Hematopoietic multipotent progenitor cell treated with erythropoietin and hydrocortisone succinate and interleukin-3 and kit ligand, for 6 days (in vitro differentiated cells): Measurements from ENCODE around the gene IGSF23.

Experiments used
- DNase-seq: peaks from one replicate; pipeline ENCODE4 v3.0.0-alpha.2; 2015

The IGSF23 gene

DNA sequence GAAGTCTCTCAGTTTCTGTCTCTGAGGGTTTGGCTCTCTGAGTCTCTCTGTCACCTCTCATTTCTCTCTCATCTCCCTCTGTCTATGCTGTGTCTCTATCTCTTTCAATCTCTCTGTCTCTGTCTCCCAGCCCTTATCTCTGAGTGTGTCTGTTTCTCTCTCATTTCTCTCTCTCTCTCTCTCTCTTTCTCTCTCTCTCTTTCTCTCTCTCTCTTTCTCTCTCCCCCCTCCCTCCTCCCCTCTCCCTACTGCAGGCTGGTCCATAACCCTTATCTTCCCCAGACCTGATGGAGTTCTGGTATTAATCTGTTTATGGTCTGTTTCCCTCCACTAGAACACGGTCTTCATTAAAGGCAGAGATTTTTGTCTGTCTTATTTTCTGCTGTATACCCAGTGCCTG is 29.0 kb downstream of the IGSF23 start:
- DNase-seq: peak; percentile 56

DNA sequence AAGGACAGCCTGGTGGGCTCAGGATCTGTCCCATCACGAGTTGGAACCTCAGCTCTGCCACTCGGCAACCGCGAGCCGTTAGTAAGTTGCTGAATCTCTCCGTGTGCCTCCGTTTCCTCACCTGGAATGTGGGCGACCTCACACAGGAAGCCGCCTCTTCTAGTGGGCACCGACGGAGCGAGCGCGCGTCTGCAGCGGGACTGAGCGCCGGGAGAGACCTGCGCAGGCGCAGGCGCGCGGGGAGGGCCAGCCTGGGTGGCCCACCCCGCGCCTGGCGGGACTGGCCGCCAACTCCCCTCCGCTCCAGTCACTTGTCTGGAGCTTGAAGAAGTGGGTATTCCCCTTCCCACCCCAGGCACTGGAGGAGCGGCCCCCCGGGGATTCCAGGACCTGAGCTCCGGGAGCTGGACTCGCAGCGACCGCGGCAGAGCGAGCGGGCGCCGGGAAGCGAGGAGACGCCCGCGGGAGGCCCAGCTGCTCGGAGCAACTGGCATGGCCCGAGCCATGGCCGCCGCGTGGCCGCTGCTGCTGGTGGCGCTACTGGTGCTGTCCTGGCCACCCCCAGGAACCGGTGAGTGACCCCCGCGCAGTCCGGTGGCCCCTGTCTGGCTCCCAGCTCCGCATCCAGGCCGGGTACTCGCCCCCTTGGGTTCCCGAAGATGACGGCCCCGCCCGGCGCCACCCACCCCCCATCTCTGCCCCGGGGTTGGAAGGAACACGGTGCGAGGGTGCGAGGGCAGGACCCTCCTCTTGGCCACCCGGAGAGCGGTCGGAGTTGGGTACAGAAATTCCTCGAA is 30.4 kb downstream of the IGSF23 start, which contains the start of gene PVR:
Gene PVR, plus strand, starts transcription at position 306 of the 797 bp plus-strand sequence. Its CDS starts 187 bp downstream, at position 493.
- DNase-seq: peak; percentile 80

DNA sequence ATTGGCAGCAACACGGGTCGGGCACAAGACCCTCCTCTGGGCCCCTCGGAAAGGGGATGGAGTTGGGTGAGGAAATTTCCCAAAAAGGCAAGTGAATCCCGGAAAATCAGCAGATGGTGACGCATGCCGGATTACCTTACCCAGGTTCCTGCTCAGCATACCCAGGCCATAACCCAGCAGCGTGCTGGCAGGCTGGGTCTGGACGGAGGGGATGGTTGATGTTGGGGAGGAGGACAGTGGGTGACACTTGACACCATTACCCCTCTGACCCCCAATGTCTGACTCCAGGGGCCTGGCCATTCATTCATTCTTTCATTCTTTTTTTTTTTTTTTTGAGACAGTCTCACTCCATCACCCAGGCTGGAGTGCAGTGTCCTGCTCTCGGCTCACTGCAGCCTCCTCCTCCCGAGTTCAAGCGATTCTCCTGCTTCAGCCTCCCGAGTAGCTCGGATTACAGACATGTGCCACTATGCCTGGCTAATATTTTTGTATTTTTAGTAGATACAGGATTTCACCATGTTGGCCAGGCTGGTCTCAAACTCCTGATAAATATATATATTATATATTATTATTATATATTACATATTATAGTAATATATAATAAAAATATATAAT is 31.1 kb downstream of the IGSF23 start:
- DNase-seq: peak; percentile 26

DNA sequence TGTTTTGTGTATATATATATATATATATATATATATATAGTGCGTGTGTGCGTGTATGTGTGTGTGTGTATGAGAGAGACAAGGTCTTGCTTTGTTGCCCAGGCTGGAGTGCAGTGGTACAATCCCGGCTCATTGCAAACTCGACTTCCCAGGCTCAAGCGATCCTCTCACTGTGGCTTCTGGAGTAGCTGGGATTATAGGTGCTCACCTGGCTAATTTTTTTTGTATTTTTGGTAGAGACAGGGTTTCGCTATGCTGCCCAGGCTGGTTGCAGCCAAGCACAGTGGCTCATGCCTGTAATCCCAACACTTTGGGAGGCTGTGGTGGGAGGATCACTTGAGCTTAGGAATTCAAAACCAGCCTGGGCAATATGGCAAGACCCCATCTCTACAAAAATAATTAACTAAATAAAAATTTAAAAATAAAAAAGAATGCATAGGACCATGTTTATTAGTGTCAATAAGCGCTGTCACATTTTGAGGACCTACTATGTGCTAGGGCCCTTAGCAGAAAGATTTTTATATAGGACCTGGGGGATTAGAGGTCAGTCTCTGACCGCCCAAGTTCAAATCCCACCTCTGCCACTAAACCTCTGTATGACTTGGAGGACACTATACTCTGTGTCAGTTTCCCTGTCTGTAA is 32.2 kb downstream of the IGSF23 start:
- DNase-seq: peak; percentile 24

DNA sequence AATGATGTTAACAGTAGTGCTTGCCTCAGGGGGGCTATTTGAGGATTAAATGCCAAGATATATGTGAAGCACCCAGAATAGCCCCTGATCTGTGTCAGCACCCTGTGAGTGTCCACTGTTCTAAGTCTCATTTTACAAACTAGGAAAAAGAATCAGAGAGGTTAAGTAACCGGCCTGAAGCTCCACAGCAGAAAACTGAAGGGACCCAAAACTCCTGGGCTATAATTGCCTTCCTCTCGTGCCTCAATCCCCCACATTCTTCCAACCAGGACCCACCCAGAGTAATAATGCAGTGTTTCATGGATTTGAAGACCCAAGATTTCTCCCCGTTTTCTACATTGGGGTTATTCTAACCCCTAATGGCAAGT is 32.7 kb downstream of the IGSF23 start:
- DNase-seq: no peak

DNA sequence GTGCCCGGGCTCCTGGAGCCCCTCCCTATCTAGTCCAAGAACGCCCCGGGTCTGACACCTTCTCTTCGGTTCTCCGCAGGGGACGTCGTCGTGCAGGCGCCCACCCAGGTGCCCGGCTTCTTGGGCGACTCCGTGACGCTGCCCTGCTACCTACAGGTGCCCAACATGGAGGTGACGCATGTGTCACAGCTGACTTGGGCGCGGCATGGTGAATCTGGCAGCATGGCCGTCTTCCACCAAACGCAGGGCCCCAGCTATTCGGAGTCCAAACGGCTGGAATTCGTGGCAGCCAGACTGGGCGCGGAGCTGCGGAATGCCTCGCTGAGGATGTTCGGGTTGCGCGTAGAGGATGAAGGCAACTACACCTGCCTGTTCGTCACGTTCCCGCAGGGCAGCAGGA is 33.8 kb downstream of the IGSF23 start:
- DNase-seq: no peak

DNA sequence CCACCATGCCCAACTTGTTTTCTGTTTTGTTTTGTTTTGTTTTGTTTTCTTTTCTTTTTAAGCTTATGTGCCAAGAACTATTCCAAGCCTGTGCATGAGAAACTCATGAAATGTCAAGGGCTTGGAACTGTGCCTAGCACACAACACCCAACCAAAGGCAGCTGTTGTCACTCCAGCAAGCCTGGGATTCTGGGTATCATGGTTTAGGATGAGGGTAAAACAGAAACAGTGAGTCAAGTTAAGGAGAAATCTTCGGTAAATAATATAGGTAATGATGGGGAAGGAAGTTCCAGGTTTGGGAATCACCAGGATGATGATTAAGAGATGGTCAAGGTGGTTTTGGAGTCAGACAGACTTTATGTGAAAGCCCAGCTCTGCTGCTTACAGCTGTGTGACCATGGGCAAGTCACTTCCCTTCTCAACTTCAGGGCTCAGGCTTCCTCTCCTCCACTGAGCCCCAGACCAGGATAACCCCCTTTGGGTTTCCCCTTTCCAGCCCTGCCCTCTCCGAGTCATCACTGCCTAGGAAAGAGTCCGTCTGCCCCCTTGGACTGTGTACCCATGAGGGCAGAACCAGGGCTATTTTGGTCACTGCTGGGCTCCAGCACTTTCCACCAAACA is 35.4 kb downstream of the IGSF23 start:
- no peak for DNase-seq

DNA sequence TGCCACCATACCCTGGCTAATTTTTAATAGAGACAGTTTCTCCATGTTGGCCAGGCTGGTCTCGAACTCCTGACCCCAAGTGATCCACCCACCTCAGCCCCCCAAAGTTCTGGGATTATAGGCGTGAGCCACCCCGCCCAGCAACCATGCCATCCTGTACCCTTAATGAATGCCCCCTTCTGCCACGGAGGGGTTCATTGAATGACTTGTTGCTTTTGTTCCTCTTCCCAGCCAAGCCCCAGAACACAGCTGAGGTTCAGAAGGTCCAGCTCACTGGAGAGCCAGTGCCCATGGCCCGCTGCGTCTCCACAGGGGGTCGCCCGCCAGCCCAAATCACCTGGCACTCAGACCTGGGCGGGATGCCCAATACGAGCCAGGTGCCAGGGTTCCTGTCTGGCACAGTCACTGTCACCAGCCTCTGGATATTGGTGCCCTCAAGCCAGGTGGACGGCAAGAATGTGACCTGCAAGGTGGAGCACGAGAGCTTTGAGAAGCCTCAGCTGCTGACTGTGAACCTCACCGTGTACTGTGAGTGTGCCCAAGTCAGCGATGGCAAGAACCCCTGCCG is 36.3 kb downstream of the IGSF23 start:
- no peak for DNase-seq

DNA sequence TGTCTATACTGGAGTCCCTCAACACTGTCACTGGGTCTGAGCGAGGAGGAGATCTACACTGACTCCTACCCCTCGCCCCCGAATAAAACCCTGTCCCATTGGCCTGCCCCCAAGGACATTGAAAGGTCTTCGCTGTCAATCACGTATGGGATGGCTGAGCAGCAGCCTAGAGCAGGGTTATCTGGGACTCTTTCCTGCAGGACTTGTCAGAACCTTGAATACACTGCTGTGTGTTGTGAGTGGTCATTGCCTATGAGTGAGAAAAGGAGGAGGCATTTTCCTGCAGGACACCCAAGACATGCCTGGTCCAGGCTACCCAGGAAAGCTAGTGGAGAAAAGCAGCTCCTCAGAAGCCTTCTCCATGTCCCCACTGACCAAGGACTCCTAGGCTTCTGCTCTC is 40.0 kb downstream of the IGSF23 start:
- DNase-seq: no peak

DNA sequence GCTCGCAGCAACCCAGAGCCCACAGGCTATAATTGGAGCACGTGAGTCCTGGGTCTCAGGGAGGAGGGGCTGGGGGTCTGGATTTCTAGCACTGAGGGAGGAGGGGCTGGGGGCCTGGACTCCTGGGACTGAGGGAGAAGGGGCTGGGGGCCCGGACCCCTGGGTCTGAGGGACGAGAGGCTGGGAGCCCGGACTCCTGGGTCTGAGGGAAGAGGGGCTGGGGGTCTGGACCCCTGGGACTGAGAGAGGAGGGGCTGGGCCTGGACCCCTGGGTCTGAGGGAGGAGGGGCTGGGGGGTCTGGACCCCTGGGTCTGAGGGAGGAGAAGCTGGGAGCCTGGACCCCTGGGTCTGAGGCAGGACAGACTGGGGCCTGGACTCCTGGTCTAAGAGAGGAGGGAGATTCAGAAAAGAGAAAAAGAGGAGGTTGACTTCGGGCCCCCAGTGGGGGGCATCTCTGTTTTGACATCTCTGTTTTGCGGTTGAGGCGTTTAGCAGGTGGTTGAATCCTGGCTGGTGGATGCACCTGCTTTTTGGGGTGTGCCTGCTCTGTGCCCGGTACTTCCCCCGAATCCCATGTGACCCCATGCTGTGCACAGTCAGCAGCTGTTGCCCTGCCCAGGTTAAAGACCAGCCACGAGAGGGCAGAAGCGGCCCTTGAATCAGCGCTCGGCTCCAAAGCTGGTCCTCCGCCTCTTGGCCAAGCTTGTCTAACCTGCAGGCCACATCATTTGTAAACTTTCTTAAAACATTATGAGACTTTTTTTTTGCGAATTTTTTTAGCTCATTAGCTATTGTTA is 40.8 kb downstream of the IGSF23 start:
- DNase-seq: peak; percentile 87

DNA sequence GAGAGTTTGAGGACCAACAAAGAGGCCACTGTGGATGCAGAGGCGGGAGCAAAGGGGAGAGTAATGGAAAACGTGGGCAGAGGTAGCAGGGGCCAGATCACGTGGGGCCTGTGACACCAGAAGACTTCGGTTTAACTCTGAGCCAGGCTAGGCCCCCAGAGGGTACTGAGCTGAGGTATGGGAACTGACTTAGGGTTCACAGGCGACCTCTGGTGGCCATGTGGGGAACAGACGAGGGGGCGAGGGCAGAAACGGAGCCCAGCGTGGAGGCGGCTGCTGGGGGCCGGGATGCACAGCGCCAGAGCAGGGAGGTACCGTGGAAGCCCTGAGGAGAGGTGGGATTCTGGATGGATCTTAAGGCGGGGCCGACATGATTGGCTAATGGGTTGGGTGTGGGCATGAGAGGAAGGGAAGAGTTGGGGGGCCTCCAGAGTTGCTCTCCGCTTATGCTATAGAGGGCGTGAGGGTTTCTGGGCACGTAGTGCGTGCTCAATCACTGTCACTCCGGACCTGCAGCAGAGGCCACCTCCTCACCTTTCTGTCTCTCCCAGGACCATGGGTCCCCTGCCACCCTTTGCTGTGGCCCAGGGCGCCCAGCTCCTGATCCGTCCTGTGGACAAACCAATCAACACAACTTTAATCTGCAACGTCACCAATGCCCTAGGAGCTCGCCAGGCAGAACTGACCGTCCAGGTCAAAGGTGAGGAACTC is 44.0 kb downstream of the IGSF23 start:
- DNase-seq: peak; percentile 82

DNA sequence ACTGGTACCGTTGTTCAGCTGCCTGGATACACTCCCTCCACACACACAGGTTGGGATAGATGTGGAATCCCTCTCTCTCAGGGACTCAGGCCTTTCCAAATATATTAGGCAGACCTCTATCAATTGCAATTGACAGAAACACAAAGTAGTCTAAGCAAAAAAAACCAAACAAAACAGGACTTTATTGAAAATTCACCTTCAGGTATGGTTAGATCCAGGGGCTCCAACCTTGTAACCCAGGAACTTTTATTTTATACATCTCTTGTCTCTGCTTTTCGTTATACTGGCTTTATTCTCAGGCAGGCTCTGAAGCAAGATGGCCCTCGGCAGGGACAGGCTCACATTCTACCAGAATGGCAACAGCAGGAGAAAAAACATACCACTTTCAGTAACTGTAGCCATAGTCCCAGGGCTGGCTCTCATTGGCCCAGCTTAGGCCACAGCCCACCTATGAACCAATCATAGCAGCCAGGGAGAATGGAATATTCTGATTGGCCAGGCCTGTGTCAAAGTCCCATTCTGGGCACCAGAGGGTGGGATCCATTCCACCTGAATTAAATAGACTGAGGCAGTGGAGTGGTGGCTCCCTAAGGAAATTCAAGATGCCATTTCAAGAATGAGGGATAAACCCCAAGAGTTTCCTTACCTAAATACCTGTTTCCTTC is 44.8 kb downstream of the IGSF23 start:
- DNase-seq: peak; percentile 29

DNA sequence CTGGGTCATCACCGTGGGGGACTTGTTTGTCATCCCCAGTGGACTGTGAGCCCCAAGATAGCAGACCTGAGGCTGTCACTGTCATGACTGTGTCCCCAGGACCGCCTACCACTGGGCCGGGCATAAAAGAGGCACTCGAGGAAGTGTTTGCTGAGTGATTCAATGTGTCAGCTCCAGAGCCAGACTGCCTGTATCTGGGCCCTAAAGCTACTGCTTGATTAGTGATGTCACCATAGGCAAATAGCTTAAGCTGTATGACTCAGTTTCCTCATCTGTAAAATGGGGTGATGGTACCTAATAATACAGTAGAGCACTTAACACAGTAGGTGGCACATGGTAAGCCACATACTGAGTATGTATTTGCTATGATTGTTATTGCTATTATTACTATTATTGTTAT is 46.7 kb downstream of the IGSF23 start:
- DNase-seq: no peak

DNA sequence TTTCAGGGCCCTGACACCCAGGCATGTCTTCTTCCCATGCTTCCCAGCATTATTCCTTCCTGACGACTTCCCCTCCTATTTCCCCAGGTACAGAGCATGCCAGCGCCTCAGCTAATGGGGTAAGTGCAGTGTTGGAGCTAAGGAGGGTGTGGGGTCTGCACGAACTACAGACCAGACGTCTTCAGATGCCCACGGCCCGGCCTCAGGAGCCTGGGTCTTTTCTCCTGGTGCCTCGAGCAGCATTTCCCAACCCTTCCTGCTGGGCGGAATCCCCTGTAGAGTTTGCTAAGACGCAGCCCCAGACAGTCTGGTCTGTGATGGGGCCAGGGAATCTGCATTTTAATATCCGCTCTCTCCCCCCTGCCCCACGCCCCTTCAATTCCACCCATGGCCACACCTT is 47.8 kb downstream of the IGSF23 start:
- no peak for DNase-seq

DNA sequence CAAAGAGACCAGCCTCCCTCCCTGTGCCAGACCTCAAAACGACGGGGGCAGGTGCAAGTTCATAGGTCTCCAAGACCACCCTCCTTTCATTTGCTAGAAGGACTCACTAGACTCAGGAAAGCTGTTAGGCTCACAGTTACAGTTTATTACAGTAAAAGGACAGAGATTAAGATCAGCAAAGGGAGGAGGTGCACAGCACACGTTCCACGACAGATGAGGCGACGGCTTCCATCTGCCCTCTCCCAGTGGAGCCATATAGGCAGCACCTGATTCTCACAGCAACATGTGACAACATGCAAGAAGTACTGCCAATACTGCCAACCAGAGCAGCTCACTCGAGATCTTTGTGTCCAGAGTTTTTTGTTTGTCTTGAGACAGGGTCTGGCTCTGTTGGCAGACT is 48.5 kb downstream of the IGSF23 start:
- DNase-seq: no peak

DNA sequence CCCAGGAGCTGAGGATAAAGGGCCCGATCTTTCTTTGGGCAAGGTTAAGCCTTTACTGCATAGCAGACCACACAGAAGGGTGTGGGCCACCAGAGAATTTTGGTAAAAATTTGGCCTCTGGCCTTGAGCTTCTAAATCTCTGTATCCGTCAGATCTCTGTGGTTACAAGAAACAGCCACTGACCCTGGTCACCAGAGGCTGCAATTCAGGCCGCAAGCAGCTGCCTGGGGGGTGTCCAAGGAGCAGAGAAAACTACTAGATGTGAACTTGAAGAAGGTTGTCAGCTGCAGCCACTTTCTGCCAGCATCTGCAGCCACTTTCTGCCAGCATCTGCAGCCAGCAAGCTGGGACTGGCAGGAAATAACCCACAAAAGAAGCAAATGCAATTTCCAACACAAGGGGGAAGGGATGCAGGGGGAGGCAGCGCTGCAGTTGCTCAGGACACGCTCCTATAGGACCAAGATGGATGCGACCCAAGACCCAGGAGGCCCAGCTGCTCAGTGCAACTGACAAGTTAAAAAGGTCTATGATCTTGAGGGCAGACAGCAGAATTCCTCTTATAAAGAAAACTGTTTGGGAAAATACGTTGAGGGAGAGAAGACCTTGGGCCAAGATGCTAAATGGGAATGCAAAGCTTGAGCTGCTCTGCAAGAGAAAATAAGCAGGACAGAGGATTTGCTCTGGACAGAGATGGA is 49.5 kb downstream of the IGSF23 start:
- DNase-seq: no peak

DNA sequence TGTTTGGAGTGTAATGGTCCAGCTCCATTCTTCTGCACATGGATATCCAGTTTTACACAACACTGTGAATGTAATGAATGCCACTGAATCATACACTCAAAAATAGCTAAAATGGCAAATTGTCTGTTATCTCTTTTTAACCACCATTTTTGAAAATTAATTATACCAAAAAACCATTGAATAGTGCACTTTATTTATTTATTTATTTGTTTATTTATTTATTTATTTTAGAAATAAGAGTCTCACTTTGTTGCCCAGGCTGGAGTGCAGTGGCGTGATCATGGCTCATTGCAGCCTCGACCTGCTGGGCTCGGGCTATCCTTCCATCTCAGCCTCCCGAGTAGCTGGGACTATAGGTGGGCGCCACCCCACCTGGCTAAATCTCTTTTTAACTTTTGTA is 50.6 kb downstream of the IGSF23 start:
- DNase-seq: no peak

DNA sequence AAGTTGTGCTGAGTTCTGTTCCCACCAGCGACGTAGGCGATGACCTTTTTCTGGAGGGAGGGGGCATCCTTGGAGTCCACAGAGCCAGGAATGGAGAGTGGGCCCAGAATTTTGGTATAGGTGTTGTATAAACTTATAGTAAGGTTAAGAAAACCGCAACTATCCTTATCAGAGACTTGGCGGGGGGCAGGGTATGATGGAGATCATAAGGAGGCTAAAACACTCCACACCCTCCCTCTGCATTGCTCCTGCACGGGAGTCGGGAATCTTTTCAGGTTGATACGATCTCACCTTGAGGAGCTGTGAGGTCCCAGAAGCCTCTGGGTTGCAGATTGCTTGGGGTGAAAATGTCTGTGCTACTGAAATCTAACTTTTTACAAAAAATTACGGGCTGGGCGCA is 51.6 kb downstream of the IGSF23 start:
- no peak for DNase-seq

DNA sequence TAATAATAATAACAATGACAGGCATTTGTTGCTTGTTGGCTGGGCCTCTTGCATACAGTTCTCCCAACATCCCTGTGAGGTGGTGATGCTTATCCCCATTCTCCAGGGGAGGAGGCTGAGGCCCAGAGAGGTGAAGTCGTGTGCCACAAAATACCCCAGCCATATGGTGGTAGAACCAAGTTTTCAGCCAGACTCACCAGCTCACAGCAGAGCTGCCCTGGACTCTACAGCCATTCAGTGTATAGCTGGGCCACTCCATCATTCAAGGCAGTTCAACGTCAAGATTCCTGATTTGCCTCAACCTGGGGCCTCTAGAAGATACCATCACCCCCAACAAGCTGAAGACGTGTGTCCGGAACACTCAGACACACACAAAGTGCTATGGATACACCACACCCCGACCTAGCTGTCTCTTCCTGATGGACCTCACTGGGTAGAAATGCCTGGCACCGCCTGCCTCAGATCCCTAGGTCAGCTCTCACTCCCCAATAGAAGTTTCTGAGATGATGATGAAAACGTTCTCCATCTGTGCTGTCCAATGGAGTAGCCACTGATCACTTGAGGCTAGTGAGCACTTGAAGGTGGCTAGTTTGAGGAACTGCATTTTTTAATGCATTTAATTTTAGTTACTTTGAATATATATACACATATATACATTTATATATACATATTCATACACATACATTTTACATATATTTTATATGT is 53.6 kb downstream of the IGSF23 start:
- peak; percentile 23 for DNase-seq
